DND-41 (cell line): ENCODE measurements around the gene DENND11.

Source experiments
- EZH2 ChIP-seq: IDR thresholded peaks from 3 replicates; pipeline ENCODE4 v1.6.1; 2012; ENCODE audit warnings: borderline replicate concordance, low read depth, mild to moderate bottlenecking, moderate library complexity, low read length, inconsistent platforms; ENCODE audit not compliant: severe bottlenecking
- TF ChIP-seq, protein P1 (sequence below): IDR thresholded peaks from 2 replicates; pipeline ENCODE4 v1.5.1; 2012; ENCODE audit warnings: borderline replicate concordance, low read length, moderate library complexity, mild to moderate bottlenecking; ENCODE audit not compliant: poor library complexity, severe bottlenecking; ENCODE audit errors: extremely low read depth

DNA sequence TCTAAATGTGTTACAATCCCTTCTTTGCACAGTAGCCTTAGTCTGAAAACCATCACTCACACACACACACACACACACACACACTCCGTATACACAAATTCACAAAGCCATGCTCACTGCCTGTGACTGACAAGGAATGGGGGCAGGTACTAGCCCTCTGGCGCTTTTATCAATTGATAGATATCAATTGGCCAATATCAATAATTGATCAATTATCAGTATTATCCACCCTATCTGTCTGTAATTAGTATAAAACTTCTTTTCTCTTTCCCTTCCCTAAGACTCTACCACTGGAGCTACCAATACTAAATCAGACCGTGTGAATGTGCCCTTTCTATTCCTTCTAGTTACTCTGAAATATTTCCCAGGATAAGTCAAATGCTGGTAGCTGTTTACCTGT, 2.1 kb downstream of the DENND11 start:
- no peak for TF ChIP-seq EZH2
- TF ChIP-seq, protein P1, sequence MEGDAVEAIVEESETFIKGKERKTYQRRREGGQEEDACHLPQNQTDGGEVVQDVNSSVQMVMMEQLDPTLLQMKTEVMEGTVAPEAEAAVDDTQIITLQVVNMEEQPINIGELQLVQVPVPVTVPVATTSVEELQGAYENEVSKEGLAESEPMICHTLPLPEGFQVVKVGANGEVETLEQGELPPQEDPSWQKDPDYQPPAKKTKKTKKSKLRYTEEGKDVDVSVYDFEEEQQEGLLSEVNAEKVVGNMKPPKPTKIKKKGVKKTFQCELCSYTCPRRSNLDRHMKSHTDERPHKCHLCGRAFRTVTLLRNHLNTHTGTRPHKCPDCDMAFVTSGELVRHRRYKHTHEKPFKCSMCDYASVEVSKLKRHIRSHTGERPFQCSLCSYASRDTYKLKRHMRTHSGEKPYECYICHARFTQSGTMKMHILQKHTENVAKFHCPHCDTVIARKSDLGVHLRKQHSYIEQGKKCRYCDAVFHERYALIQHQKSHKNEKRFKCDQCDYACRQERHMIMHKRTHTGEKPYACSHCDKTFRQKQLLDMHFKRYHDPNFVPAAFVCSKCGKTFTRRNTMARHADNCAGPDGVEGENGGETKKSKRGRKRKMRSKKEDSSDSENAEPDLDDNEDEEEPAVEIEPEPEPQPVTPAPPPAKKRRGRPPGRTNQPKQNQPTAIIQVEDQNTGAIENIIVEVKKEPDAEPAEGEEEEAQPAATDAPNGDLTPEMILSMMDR: no peak
